HepG2 (cell line): Measurements from ENCODE around the gene PACSIN1. TPM values are rescaled to one million over a fixed set of nuclear protein-coding genes. Genes with fewer than 3 reads are reported as not detected.

Experiments used
- ATAC-seq: fragments of 200-7000 bp; cut with Tn5 transposase; 3 replicates; pipeline ENCODE4 v1.9.1; 2020; ENCODE audit warnings: mild to moderate bottlenecking, moderate library complexity
- BruUV-seq: library from RNA; stranded (reverse); fragments of 400-500 nt; replicated peaks from 2 replicates; lab custom pipeline; 2021; lab: Mats Ljungman, UMichigan
- CTCF ChIA-PET: fragments of 300-600 bp; formaldehyde crosslinking; extraction: SDS; loops from one replicate; lab custom pipeline; 2021; ENCODE audit warnings: low total read pairs, inconsistent platforms, low intra/inter-chr PET ratio; lab: Yijun Ruan, JAX
- POLR2A ChIA-PET: fragments of 350-600 bp; sonication (Branson Sonifier 250); formaldehyde crosslinking; loops from one replicate; lab custom pipeline; 2020; ENCODE audit warnings: antibody characterized with exemption, inconsistent platforms; lab: Yijun Ruan, JAX
- DNase-seq: peaks from one replicate; pipeline ENCODE4 v3.0.0-alpha.2; 2015; ENCODE audit warnings: low spot score
- FAIRE-seq: peaks from 3 replicates; lab custom pipeline; 2011; peaks lifted over from hg19 to GRCh38; lab: Jason Lieb, UNC
- H2AFZ ChIP-seq: one replicate; pipeline ENCODE4 v1.6.1; 2011; ENCODE audit warnings: low read length, inconsistent platforms
- H3K27ac ChIP-seq: fragments of 300-600 bp; 3 replicates; pipeline ENCODE4 v1.8.0; 2011; ENCODE audit warnings: mixed run types, mild to moderate bottlenecking, mixed read lengths, low read length, inconsistent platforms; ENCODE audit not compliant: insufficient read depth; ENCODE audit errors: extremely low read length
- H3K27me3 ChIP-seq, 2 experiments: fragments of 200-600 bp in 1 of 2; 2 replicates in 1 of 2; 3 replicates in 1 of 2; pipeline versions ENCODE4 v1.6.0 to v1.8.0; 2011; ENCODE audit warnings: low read length in 2 of 2, mild to moderate bottlenecking in 2 of 2, moderate library complexity in 2 of 2, inconsistent platforms in 1 of 2; ENCODE audit not compliant: insufficient read depth in 2 of 2, control insufficient read depth in 1 of 2
- H3K36me3 ChIP-seq, 2 experiments: fragments of 200-600 bp in 1 of 2; replicated peaks in 1 of 2; 2 replicates in 1 of 2; 3 replicates in 1 of 2; pipeline versions ENCODE4 v1.5.1 to v1.8.0; 2011; ENCODE audit warnings: low read length in 2 of 2, inconsistent platforms in 1 of 2; ENCODE audit not compliant: insufficient read depth in 2 of 2, control insufficient read depth in 1 of 2
- H3K4me1 ChIP-seq: 2 replicates; pipeline ENCODE4 v1.5.1; 2012; ENCODE audit warnings: low read length, inconsistent platforms; ENCODE audit not compliant: insufficient read depth
- H3K4me2 ChIP-seq: 2 replicates; pipeline ENCODE4 v1.6.0; 2011; ENCODE audit warnings: low read depth, low read length, inconsistent platforms
- H3K4me3 ChIP-seq, 3 experiments: fragments of 200-600 bp in 1 of 3; sonication (generic), shearing (Covaris generic) in 1 of 3; replicated peaks in 1 of 3; 2 replicates each; pipeline ENCODE4 v1.5.1; 2011 to 2016; ENCODE audit warnings: low read length in 3 of 3, inconsistent platforms in 2 of 3, low read depth in 2 of 3, mild to moderate bottlenecking in 2 of 3, control low read depth in 1 of 3, mixed read lengths in 1 of 3; ENCODE audit not compliant: insufficient read depth in 1 of 3
- H3K79me2 ChIP-seq: one replicate; pipeline ENCODE4 v1.6.1; 2011; ENCODE audit warnings: low read length, inconsistent platforms; ENCODE audit not compliant: insufficient read depth
- H3K9ac ChIP-seq: 2 replicates; pipeline ENCODE4 v1.6.0; 2011; ENCODE audit warnings: mild to moderate bottlenecking, low read depth, low read length, inconsistent platforms; ENCODE audit not compliant: insufficient read depth
- H3K9me3 ChIP-seq: 2 replicates; pipeline ENCODE4 v1.5.1; 2012; ENCODE audit warnings: mild to moderate bottlenecking, low read length
- H4K20me1 ChIP-seq: 2 replicates; pipeline ENCODE4 v1.6.0; 2011; ENCODE audit warnings: inconsistent platforms, mild to moderate bottlenecking, low read length, moderate library complexity; ENCODE audit not compliant: insufficient read depth
- FLYWCH1 ChIP-seq: sonication (generic); formaldehyde crosslinking; IDR thresholded peaks from 2 replicates; pipeline ENCODE4 v1.8.1; 2023; ENCODE audit warnings: mild to moderate bottlenecking, missing genetic modification reagents
- GABPB1 ChIP-seq: IDR thresholded peaks from 2 replicates; pipeline ENCODE4 v1.6.1; 2016; ENCODE audit warnings: mild to moderate bottlenecking, missing genetic modification reagents, moderate library complexity, missing compliant biosample characterization
- PRDM15 ChIP-seq: sonication (generic); formaldehyde crosslinking; IDR thresholded peaks from 2 replicates; pipeline ENCODE4 v1.4.0; 2020; ENCODE audit warnings: missing genetic modification reagents
- RFXAP ChIP-seq: sonication (generic); formaldehyde crosslinking; IDR thresholded peaks from 2 replicates; pipeline ENCODE4 v1.4.0; 2020; ENCODE audit warnings: missing genetic modification reagents, borderline replicate concordance
- ZNF652 ChIP-seq: IDR thresholded peaks from 2 replicates; pipeline ENCODE4 v1.6.1; 2016; ENCODE audit warnings: low read depth, borderline replicate concordance
- ZNF703 ChIP-seq: sonication (generic); formaldehyde crosslinking; IDR thresholded peaks from 2 replicates; pipeline ENCODE4 v1.5.1; 2020; ENCODE audit warnings: missing genetic modification reagents, mild to moderate bottlenecking, moderate library complexity, borderline replicate concordance
- WGBS: methylation state at CpG from one replicate; pipeline ENCODE4 v1.1.6; 2017; ENCODE audit warnings: low lambda C conversion rate; 5-methylcytosine and 5-hydroxymethylcytosine counted together
- in situ Hi-C: cut with HindIII; loops from 2 replicates; pipeline ENCODE4 v1.10.0; 2017; ENCODE audit warnings: low pct_unique_long_range_greater_than_20kb; ENCODE audit not compliant: extremely low pct_ligation_motif_present
- intact Hi-C: fragments of 100-400 bp; cut with micrococcal nuclease; formaldehyde crosslinking; loops from one replicate; pipeline ENCODE4 v1.10.0; 2022; ENCODE audit not compliant: unreplicated experiment
- polyA plus RNA-seq, 8 experiments: library from polyadenylated mRNA; depleted of rRNA in 3 of 8; stranded (reverse) in 7 of 8; unstranded in 1 of 8; fragments of >200 nt; fragmentation: Illumina TruSeq in 4 of 8; extraction: Trizol in 4 of 8; gene quantifications; 2 replicates each; pipeline versions ENCODE4 v1.2.1 to v1.2.3, GENCODE V29; 2011 to 2016; ENCODE audit warnings: low read depth in 4 of 8, missing spikeins in 1 of 8, mixed read lengths in 1 of 8; ENCODE audit not compliant: insufficient read depth in 1 of 8
- total RNA-seq, 5 experiments: library from RNA; depleted of rRNA; stranded (reverse); fragments of >200 nt; fragmentation: Illumina TruSeq; extraction: Trizol; gene quantifications; 2 replicates each; pipeline ENCODE4 v1.2.3, GENCODE V29; 2016; ENCODE audit warnings: low read depth in 1 of 5

The PACSIN1 gene
- total and polyA plus RNA-seq, 2 of the 13 experiments (the other 11 are each of a cell fraction or from before 2014, with no cell fraction given) = not detected

DNA sequence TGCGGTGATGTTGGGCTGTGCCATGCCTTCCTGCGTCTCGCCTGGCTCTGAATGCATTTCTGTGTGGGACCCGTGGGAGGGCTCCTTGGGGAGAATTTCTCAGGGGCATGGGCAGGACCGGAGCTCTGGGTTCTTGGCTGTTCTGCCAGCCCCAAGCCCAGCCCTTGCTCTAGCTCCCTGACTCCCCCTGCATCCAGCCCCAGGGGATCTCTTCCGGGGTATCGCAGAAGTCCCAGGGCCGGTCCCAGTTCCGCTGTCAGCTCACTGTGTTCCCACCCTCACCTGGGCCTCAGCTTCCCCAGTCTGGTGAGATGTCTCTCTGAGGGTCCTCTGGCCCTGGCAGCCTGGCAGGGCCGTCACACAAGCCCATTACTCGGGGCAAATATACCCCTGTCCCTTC lies 69.8 kb downstream of the PACSIN1 start (continued):
- TF ChIP-seq PRDM15 (CRISPR knock-in tag) = no peak
- no peak for TF ChIP-seq GABPB1 (CRISPR knock-in tag)
- no peak for TF ChIP-seq ZNF703
- TF ChIP-seq RFXAP (CRISPR knock-in tag) = no peak

- peak; percentile 60; the same call in 1 of the 2 replicates for TF ChIP-seq ZNF652 (CRISPR knock-in tag)
- TF ChIP-seq FLYWCH1 (CRISPR knock-in tag) = no peak
- Histone ChIP-seq H2AFZ (no peak overlapping the region), H3K4me2 (no peak overlapping the region), H3K79me2 (no peaks in the 10 kb centered on the region), H3K9me3 (no peaks in the 10 kb centered on the region), H4K20me1 (no peaks in the 10 kb centered on the region), H3K27me3 (peaks cover 20 to 69% of the 10 kb centered on the region in 2 experiments), H3K9ac (no peak overlapping the region), H3K4me1 (no peaks in the 10 kb centered on the region), H3K27ac (no peak overlapping the region), H3K4me3 (no peak overlapping the region), H3K36me3 (no peaks in the 10 kb centered on the region)
- ATAC-seq = no peak
- no peak for DNase-seq
- BruUV-seq = no TSS peak
- intact Hi-C loops (no loop called here), in situ Hi-C loops (no loop called here)
- no peak for FAIRE-seq
- 34% methylated on average over 3 of the region's 3 CpGs for WGBS
- POLR2A ChIA-PET = no interaction called here
- CTCF ChIA-PET = no interaction called here
These were observed 70.5 kb downstream of the PACSIN1 start for GRCh38 chr6:34536251-34536958.
